Loucy (cell line): ENCODE data around the gene MRPL49.

Experiments used
- CTCF ChIP-seq: fragments of 200-600 bp; sonication (generic); conservative IDR thresholded peaks from 2 replicates; pipeline ENCODE4 v1.5.1; 2014; ENCODE audit warnings: mild to moderate bottlenecking, antibody characterized with exemption, low read length
- EZH2phosphoT487 ChIP-seq: fragments of 200-600 bp; IDR thresholded peaks from 2 replicates; pipeline ENCODE4 v1.6.1; 2018; ENCODE audit warnings: antibody characterized with exemption, mild to moderate bottlenecking, moderate library complexity, borderline replicate concordance

- no peak for TF ChIP-seq CTCF
- no peak for TF ChIP-seq EZH2phosphoT487
Measured at GRCh38 chr11:65135633-65136145, 13.6 kb downstream of the MRPL49 start.
